Stomach (tissue), 4 donors: ENCODE measurements around the gene A4GALT.

ENCODE experiments used
- EP300 ChIP-seq: sonication (generic); formaldehyde crosslinking; IDR thresholded peaks from one replicate; pipeline ENCODE4 v1.6.1; 2017; ENCODE audit warnings: antibody characterized with exemption
- POLR2A ChIP-seq, 4 donors: fragments of 450-650 bp; IDR thresholded peaks; one replicate each; pipeline ENCODE4 v1.6.1; 2016; ENCODE audit warnings: antibody characterized with exemption in 4 of 4, control low read depth in 2 of 4, mild to moderate bottlenecking in 1 of 4, moderate library complexity in 1 of 4
- POLR2AphosphoS5 ChIP-seq, 3 donors: sonication (generic); formaldehyde crosslinking; IDR thresholded peaks; one replicate each; pipeline ENCODE4 v1.6.1; 2016; ENCODE audit warnings: antibody characterized with exemption in 3 of 3
- TF ChIP-seq, protein P1 (sequence below), 7 experiments: fragments of 450-650 bp in 4 of 7; fragments of 200-600 bp in 3 of 7; sonication (generic) in 3 of 7; IDR thresholded peaks; one replicate each; pipeline ENCODE4 v1.5.1; 2016 to 2019; ENCODE audit warnings: antibody characterized with exemption in 7 of 7, control low read depth in 2 of 7, mild to moderate bottlenecking in 1 of 7

- TF ChIP-seq, protein P1, sequence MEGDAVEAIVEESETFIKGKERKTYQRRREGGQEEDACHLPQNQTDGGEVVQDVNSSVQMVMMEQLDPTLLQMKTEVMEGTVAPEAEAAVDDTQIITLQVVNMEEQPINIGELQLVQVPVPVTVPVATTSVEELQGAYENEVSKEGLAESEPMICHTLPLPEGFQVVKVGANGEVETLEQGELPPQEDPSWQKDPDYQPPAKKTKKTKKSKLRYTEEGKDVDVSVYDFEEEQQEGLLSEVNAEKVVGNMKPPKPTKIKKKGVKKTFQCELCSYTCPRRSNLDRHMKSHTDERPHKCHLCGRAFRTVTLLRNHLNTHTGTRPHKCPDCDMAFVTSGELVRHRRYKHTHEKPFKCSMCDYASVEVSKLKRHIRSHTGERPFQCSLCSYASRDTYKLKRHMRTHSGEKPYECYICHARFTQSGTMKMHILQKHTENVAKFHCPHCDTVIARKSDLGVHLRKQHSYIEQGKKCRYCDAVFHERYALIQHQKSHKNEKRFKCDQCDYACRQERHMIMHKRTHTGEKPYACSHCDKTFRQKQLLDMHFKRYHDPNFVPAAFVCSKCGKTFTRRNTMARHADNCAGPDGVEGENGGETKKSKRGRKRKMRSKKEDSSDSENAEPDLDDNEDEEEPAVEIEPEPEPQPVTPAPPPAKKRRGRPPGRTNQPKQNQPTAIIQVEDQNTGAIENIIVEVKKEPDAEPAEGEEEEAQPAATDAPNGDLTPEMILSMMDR (IDR thresholded peaks at IDR 0.05): no peak
- TF ChIP-seq POLR2AphosphoS5 (IDR thresholded peaks at IDR 0.05) (peak; percentile 28 to 82 (median 54)), EP300 (no peak), POLR2A (IDR thresholded peaks at IDR 0.05) (no peak)
Observed at GRCh38 chr22:42754658-42755057, 34.0 kb upstream of the A4GALT start.
